Stimulated activated naive CD4-positive, alpha-beta T cell treated with Interleukin-2 at 50 U/mL for 16 hours (primary cell): Measurements from ENCODE around the gene CACFD1.

Experiments
- DNase-seq: peaks from one replicate; lab custom pipeline; 2025; lab: John Stamatoyannopoulos, UW

The CACFD1 gene

GRCh38 chr9:133502112-133502511 lies 42.3 kb downstream of the CACFD1 start:
- DNase-seq, result no peak

DNA sequence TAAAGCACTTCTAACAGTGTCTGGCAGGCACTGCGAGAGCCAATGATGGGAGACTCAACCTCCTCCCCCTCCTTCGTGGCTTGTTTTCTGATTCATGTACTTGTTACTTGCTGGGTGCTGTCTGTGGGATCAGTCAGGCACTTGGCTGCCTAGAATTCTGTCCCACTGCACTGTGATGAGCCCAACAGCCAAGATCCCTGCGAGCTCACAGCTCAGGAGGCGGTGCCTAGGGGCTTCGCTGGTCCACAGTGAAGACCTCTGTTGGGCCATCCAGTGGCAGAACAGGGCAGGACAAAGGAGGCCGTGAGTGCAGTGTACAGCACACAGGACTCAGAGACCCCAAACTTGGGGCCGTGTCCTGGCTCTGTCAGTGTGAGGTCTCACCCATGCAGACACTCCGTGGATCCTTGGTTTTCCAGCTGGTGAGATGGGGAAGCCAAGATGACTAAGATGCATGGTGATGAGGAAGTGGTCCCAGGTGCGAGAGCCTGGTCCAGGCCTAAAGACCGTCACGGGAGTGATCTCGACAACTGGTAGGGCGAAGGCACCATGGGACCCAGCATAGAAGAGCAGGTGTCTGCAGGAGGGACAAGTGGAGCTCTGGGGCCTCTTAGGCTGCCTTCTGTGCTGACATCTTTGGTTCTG lies 45.5 kb downstream of the CACFD1 start:
- no peak for DNase-seq

DNA sequence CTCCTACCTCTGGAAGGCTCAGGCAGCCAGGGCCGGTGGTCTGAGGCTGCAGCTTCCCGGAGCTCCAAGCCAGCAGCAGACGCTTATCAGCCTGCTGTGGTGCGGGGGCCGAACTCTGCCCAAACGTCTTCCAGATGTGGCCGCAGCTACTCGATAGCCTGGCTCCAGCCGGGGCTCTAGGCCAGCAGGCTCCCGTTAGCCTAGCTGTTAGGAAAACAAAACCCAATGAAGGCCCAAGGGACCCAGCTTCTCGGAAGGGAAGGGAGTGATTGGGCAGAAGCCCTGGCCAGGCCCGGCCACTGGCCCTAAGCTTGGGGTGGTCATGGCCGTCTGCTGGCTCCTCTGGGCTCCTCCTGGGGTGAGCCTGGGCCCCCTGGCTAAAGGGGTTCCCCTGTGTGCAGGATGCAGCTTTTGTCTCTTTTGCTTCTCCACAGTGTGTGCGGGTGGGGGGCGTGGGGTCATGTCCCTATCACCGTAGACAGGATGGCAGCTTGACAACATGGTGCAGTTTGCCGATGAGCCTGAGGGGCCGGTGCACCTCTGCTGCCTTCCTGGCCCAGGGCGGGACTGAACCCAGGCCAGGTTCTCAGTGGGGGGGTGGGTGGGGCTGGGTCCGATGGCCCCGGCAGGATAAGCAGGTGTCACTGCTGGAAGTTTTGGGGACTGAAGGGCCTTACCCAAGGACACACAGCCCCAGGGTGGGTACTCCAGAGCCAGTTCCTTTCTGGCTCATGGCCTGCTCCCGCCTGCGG lies 46.3 kb downstream of the CACFD1 start:
- DNase-seq, result no peak

DNA sequence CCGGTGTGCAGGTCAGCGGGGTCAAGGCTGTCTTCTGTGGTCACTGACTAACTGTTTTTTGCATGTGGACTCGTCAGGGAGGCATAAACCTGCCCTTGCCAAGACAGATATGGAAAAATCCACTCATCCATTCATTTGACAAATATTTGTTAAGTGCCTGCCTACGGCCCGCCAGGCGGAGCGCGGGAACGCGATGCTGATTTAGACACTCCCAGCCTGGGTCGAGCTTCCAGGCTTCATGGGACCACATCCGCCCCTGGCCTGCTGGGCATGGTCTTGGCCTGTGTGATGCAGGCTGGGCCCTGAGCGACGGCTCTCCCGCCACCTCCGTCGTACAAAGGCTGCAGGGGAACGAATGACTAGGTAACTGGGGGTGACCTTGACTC lies 46.9 kb downstream of the CACFD1 start:
- no peak for DNase-seq

GRCh38 chr9:133507246-133507965 lies 47.6 kb downstream of the CACFD1 start:
- DNase-seq, result no peak

DNA sequence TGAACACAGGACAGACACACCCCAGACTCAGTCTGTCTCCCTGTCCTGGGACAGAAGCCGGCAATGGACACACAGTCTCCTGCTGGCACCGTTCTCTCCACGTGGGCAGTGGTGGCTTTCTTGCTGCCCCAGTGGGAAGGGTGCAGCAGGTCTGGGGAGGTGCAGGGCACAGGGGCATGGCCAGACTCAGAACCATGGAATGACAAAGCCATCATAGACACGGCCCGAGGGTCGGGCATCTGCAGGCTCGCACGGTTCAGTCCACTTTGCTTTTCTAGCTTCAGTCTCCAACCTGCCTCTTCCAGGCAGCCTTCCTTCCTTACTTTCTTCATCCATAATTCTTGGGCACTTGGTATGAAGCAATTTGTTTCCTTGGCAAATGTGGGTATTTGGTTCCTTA lies 48.3 kb downstream of the CACFD1 start:
- no peak for DNase-seq

DNA sequence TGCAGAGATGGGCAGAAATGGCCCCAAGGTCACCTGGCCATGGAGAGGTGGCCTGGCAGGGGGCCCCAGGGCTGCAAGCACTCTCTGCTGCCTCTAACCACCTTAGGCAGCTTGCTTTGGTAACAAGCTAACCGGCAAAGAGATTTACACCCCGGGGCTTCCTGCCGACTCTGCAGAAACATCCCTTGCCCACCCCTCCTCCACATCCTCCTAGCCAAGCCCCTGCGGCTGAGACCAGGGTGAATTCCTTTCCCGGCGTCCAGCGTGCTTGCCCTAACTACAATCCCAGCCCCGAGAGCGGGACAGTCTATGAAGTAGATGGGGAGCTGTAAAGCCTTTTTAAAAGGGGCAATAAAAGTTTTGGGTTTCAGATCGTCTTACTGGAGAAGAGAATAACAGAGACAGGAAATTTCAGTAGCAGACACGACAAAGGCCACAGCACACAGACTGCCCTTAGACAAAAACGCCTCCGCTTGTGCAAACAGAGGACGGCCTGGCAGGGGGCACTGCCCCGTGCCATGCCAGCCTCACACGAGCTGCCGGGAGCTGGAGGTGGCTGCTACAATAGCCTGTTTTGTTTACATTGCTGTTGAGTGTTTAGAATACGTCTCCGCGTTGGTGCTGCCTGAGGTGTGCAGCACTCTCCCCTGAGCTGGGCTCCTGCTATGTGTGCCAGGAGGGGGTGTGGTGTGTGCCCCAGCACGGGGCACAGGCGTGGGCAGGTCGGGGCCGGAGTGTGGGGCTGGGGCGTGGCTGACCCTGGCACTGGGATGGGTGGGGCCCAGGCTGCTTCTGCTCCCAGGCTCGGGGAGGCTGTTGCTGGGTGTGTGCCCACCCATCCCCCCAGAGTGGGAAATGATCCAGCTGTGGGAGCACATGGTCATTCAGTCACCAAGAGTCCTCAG lies 49.7 kb downstream of the CACFD1 start:
- DNase-seq, result no peak

DNA sequence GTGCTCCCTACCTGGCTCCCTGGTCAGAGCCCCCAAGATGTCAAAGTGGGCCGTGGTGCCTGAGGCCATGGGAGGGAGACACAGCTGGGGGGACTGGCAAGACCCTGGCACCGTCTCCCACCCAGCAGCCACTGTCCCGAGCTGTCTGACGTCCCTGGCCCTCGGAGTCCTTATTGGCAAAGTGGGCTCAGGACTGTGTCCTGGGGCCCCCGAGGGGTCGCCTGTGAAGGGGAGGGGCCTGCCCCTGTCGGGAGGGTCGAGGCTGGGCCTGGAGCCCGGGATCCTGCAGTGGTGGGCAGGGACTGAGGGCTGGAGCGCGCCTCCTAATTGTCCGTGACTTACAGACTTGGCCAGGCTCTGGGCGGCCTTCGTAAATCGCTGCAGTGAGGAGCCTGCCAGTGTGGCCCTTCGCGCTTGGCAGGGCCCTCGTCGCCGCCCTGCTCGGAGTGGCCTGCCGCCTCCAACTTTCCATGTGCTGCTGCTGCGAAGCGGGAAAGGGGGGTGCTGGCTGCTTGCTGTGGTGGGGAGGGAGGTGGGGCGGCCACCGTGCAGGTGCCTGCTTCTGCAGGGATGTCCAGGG lies 51.2 kb downstream of the CACFD1 start:
- no peak for DNase-seq

- no peak for DNase-seq
Observed at GRCh38 chr9:133511607-133512006, 51.8 kb downstream of the CACFD1 start.

DNA sequence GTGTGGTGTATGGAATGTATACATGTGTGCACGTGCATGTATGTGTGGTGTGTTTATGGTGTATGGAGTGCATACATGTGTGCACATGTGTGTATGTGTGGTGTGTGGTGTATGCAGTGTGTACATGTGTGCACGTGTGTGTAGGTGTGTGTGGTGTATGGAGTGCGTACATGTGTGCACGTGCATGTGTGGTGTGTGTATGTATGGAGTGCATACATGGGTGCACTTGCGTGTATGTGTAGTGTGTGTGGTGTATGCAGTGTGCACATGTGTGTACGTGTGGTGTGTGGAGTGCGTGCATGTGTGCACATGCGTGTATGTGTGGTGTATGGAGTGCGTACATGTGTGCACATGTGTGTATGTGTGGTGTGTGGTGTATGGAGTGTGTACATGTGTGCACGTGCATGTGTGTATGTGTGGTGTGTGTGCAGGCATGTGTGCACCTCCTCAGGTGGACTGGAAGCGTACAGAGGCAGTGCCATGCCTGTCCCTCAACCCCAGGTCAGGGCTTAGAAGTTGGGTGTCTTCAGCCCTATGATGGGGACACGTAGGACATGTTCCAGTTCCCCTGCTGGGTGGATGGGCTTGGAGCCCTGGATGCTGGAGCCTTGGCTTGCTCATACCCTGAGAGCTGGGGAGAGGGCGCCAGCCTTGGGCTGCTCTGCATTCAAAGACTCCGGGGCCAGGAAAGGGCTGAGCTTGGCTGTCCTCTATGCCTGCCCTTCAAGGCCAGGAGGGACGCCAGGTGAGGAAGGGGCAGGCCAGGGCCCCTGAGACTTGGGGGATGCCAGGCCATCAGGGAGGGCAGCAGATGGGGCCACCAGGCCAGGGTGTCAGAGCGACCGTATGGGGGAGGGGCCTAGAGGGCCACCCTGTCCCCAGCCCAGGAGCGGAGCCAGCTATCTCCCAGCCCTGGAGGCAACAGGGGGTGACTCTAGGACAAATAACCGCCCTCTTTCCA lies 52.8 kb downstream of the CACFD1 start:
- DNase-seq, result no peak

DNA sequence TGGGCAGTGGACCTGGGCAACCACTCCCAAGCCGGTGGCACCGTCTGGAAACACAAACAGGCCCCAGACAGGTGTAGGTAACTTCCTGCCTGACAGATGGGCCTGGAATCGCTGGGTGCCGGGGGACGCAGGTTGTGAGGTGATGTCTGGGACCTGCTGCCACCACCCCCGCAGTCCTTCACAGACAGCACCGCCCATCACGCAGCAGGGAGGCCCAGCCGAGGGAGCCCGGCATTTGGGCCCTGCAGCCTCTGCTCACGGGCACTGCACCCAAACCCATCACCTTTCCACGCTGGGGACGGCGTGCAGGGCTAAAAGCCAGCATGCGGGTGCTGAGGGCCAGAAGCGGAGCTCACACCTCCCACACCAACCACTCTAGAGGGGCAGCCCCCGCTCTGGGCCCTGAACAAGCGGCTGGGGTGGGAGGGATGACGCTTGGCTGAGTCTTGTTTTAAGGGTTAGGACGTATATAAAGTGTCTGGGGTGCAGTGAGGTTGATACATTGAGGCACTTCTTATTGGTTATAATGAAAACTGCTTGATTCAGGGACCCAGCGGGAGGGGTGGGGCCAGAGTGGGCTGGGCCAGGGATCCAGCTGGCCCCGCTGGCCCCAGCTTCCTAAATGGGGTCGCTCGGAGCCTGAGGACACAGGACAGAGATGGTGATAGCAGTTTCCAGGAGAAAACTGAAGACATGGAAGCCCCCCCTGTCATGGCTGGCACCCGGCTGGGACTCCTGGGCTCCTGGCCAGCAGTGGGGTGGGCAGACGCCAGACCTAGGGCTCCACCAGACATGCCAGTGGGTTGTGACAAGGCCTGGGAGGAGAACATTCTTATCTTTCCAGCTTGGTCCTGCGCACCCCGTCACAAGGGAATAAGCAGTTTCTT lies 53.7 kb downstream of the CACFD1 start:
- no peak for DNase-seq

DNA sequence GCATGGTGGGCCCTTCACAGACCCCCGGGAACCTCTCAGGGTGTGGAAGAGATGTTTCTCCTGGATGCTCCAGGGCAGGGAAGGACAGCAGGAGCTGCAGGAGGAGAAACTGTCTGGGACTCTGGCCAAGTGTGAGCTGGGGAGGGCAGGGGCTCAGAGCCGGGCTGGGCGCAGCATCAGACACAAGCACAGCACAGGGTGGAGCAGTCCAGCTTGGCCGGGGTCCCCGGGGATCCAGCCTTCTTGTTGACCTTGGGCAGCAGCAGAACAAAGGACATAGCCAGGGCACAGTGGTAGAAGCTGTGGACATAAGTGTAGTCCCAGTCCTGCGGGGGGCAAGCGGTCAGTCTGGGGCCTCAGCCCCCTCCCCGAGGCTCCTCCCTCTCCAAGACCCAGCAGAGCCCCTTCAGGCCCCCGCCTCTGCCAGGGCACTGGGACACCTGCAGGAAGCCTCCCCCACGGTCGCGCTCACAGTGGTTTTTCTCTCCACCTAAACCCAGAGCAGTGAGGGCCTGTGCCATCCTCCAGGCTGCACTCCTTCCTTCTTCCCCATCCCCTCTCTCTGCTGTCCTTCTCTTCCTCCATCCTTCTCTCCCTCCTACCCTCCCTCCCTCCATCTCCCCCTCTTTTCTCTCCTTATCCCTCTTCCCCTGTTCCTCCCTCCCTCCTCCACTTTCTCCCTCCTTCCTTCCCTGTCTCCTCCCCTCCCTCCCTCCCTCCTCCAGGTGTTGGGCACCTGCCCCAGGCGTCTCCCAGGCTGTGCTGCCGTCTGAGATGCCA lies 54.9 kb downstream of the CACFD1 start:
- DNase-seq, result no peak

- no peak for DNase-seq
Observed at GRCh38 chr9:133515240-133515610, 55.4 kb downstream of the CACFD1 start.

DNA sequence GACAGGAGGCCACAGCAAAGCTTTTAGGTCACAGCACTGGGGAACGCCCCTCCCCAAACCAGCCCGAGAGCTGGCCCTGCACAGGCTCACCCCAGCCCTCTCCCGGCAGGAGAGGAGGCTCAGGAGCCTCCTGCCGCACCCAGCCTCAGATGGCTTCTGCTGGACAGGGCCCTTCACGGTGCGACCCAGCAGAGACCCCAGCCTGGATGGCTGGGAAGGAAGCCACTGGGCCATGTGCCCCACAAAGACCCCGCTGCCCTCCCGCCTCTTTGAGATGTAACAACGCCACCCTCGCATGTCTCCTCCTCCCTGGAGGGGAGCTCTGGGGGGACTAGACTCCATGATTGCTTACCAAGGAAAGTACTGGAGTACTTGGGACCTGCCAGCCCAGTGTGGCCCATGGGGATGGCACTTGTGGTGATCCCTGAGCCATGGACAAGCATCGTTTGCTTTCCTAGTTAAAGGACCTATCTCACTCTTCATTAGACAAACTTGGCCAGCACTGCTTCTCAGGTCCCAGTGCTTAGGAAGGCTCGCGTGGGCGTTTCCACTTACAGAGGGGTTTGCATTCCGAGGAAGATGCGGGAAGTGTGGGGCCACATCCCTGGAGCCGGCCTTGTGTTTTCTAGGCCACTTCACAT lies 56.0 kb downstream of the CACFD1 start:
- no peak for DNase-seq

DNA sequence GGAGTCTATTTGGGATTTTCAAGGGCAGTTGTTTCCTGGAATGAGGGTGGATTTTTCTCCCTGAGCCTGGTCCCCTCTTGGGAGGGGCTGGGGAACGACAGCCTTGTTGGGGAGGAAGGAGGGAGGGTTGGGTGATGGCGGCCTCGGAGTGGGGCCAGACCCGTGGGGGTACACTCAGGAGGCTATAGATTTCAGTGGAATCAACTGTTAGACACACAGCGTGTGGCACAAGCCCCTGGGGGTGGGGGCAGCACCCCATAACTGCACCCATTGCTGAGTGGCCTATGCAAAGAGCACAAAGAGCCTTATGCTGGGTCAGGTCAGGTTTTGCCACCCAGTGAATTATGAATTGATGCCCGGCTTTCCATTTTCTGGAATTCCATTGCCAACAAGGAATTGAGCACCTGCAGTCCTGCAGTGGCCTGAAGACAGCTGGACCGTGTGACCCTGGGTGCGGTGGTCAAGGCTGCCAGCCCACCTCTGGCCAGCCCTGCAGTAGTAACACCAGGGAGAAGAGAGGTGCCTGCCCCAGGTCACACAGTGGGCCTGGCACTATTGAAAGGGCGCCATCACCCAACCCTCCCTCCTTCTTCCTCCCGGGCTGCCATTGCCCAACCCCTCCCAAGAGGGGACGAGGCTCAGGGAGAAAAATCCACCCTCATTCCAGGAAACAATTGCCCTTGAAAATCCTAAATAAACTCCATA lies 56.6 kb downstream of the CACFD1 start:
- DNase-seq, result no peak

GRCh38 chr9:133516961-133517350 lies 57.2 kb downstream of the CACFD1 start:
- no peak for DNase-seq

GRCh38 chr9:133517711-133518110 lies 57.9 kb downstream of the CACFD1 start:
- no peak for DNase-seq

DNA sequence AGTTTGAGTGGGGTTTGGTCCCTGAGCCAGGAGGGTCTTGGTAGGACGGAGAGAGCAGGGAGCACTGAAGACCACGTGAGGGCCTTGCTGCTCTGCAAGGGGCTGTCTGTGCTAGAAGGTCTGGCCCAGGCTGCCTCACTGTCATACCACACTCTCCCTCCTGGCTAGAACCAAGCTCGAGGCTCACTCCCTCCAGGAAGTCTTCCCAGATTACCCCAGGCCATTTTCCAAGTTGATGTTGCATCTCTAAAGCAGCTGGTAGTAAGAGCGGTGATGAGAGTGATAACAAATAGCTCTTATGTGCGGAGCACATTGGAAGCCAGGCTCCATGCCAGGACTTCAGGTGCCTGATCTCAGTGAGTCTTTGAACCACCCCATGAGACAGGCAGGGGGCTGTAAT lies 58.4 kb downstream of the CACFD1 start:
- DNase-seq, result no peak
